A549 (cell line): ENCODE data around the gene SLC38A7. TPM values are rescaled to one million over a fixed set of nuclear protein-coding genes. Genes with fewer than 3 reads are reported as not detected.

Experiments
- ATAC-seq, 2 experiments: fragments of 200-7000 bp in 1 of 2; fragments of >200 bp in 1 of 2; cut with Nextera tagmentation in 1 of 2; cut with Tn5 transposase in 1 of 2; 3 replicates each; pipeline versions ENCODE4 v1.8.0 to v1.9.1; 2018 to 2020; ENCODE audit warnings: mild to moderate bottlenecking in 1 of 2, moderate library complexity in 1 of 2
- CTCF ChIA-PET: fragments of 300-600 bp; sonication (Branson Sonifier 250); formaldehyde crosslinking; extraction: SDS; loops from one replicate; lab custom pipeline; 2021; ENCODE audit warnings: antibody characterized with exemption, inconsistent platforms; lab: Yijun Ruan, JAX
- POLR2A ChIA-PET: fragments of 350-600 bp; formaldehyde crosslinking; extraction: SDS; loops from one replicate; lab custom pipeline; 2021; ENCODE audit warnings: antibody characterized with exemption, inconsistent platforms; lab: Yijun Ruan, JAX
- DNase-seq, 2 experiments: peaks; one replicate each; pipeline versions ENCODE4 v3.0.0 to v3.0.0-alpha.2; 2011 to 2016; ENCODE audit warnings: low read depth in 1 of 2, low spot score in 1 of 2
- FAIRE-seq: peaks from 2 replicates; lab custom pipeline; 2011; peaks lifted over from hg19 to GRCh38; lab: Jason Lieb, UNC
- H3K27ac ChIP-seq, 2 experiments: fragments of >200 bp; sonication (Bioruptor Twin); formaldehyde crosslinking; 3 replicates each; pipeline ENCODE4 v1.5.1; 2016 to 2017
- H3K4me1 ChIP-seq: fragments of >200 bp; sonication (Bioruptor Twin); formaldehyde crosslinking; 3 replicates; pipeline ENCODE4 v1.6.1; 2016
- H3K4me2 ChIP-seq: fragments of >200 bp; sonication (Bioruptor Twin); formaldehyde crosslinking; 3 replicates; pipeline ENCODE4 v1.6.1; 2016
- H3K4me3 ChIP-seq: fragments of >200 bp; sonication (Bioruptor Twin); formaldehyde crosslinking; 3 replicates; pipeline ENCODE4 v1.5.1; 2016
- H3K9me3 ChIP-seq: fragments of >200 bp; sonication (Bioruptor Twin); formaldehyde crosslinking; 3 replicates; pipeline ENCODE4 v1.6.1; 2016
- BHLHE40 ChIP-seq: IDR thresholded peaks from 2 replicates; pipeline ENCODE4 v1.6.1; 2012; ENCODE audit warnings: low read depth, low read length, inconsistent platforms
- CBX2 ChIP-seq: fragments of 200-600 bp; sonication (generic); IDR thresholded peaks from 2 replicates; pipeline ENCODE4 v1.6.1; 2016; ENCODE audit warnings: low read depth, mild to moderate bottlenecking, borderline replicate concordance
- CEBPB ChIP-seq, 2 experiments: fragments of >200 bp in 1 of 2; sonication (Bioruptor Twin) in 1 of 2; formaldehyde crosslinking in 1 of 2; IDR thresholded peaks; 2 replicates each; pipeline ENCODE4 v1.6.1; 2012 to 2016
- E2F6 ChIP-seq: IDR thresholded peaks from 2 replicates; pipeline ENCODE4 v1.6.1; 2012; ENCODE audit warnings: low read depth, borderline replicate concordance
- EHMT2 ChIP-seq: fragments of 200-600 bp; sonication (generic); IDR thresholded peaks from 2 replicates; pipeline ENCODE4 v1.6.1; 2016; ENCODE audit warnings: antibody characterized with exemption, low read depth, mild to moderate bottlenecking, moderate library complexity
- EP300 ChIP-seq, 2 experiments: fragments of >200 bp; sonication (Bioruptor Twin); formaldehyde crosslinking; IDR thresholded peaks; 2 replicates in 1 of 2; 3 replicates in 1 of 2; pipeline ENCODE4 v1.6.1; 2016 to 2017
- ESRRA ChIP-seq: fragments of 150-350 bp; IDR thresholded peaks from 2 replicates; pipeline ENCODE4 v1.6.1; 2014; ENCODE audit warnings: mild to moderate bottlenecking, low read length, borderline replicate concordance
- FOSB ChIP-seq: fragments of 250-450 bp; sonication (Bioruptor Pico); IDR thresholded peaks from 2 replicates; pipeline ENCODE4 v1.5.0; 2020; ENCODE audit warnings: mild to moderate bottlenecking, moderate library complexity
- HDAC2 ChIP-seq: fragments of 200-600 bp; sonication (generic); IDR thresholded peaks from 2 replicates; pipeline ENCODE4 v1.6.1; 2016
- HOXA7 ChIP-seq: fragments of 250-450 bp; sonication (Bioruptor Pico); IDR thresholded peaks from 2 replicates; pipeline ENCODE4 v1.5.0; 2020; ENCODE audit warnings: mild to moderate bottlenecking, moderate library complexity
- KDM5A ChIP-seq: fragments of 200-600 bp; sonication (generic); IDR thresholded peaks from 2 replicates; pipeline ENCODE4 v1.6.1; 2016; ENCODE audit warnings: antibody characterized with exemption, mild to moderate bottlenecking
- MAFK ChIP-seq: fragments of 450-650 bp; IDR thresholded peaks from 2 replicates; pipeline ENCODE4 v1.6.1; 2014; ENCODE audit not compliant: partially characterized antibody
- MAX ChIP-seq: IDR thresholded peaks from 2 replicates; pipeline ENCODE4 v1.6.1; 2012
- NPAS2 ChIP-seq: fragments of 250-450 bp; sonication (Bioruptor Pico); IDR thresholded peaks from 2 replicates; pipeline ENCODE4 v1.8.0; 2022; ENCODE audit warnings: mild to moderate bottlenecking, moderate library complexity, borderline replicate concordance
- NR3C1 ChIP-seq: fragments of >200 bp; sonication (Bioruptor Twin); formaldehyde crosslinking; IDR thresholded peaks from 3 replicates; pipeline ENCODE4 v1.6.1; 2017
- PBX3 ChIP-seq: IDR thresholded peaks from 2 replicates; pipeline ENCODE4 v1.6.1; 2012
- PHF8 ChIP-seq: fragments of 200-600 bp; sonication (generic); IDR thresholded peaks from 2 replicates; pipeline ENCODE4 v1.6.1; 2016; ENCODE audit warnings: low read depth, mild to moderate bottlenecking, antibody characterized with exemption, moderate library complexity, borderline replicate concordance
- POLR2A ChIP-seq: IDR thresholded peaks from 2 replicates; pipeline ENCODE4 v1.6.1; 2012; ENCODE audit warnings: mild to moderate bottlenecking, low read length
- POLR2AphosphoS2 ChIP-seq: conservative IDR thresholded peaks from 2 replicates; pipeline ENCODE4 v1.6.1; 2012; ENCODE audit warnings: low read length, improper control_type of control experiment, inconsistent platforms
- SMC3 ChIP-seq: fragments of >200 bp; sonication (Bioruptor Twin); formaldehyde crosslinking; IDR thresholded peaks from 3 replicates; pipeline ENCODE4 v1.6.1; 2018; ENCODE audit warnings: inconsistent platforms
- SREBF2 ChIP-seq: fragments of 450-650 bp; IDR thresholded peaks from 2 replicates; pipeline ENCODE4 v1.6.1; 2014; ENCODE audit warnings: mild to moderate bottlenecking, moderate library complexity
- TP53 ChIP-seq: fragments of 250-450 bp; sonication (Bioruptor Pico); IDR thresholded peaks from 2 replicates; pipeline ENCODE4 v1.5.0; 2021; ENCODE audit warnings: mild to moderate bottlenecking, moderate library complexity
- ZFP36 ChIP-seq: fragments of 450-650 bp; IDR thresholded peaks from 2 replicates; pipeline ENCODE4 v1.6.1; 2014; ENCODE audit warnings: borderline replicate concordance; ENCODE audit not compliant: partially characterized antibody
- WGBS: methylation state at CpG from one replicate; pipeline ENCODE4 v1.1.6; 2017; ENCODE audit errors: missing lambda C conversion rate; 5-methylcytosine and 5-hydroxymethylcytosine counted together
- polyA plus RNA-seq, 4 experiments: library from polyadenylated mRNA; depleted of rRNA in 3 of 4; stranded (reverse); fragments of >200 nt; fragmentation: RNase III in 1 of 4; extraction: RNeasy Plus Mini Kit Qiagen cat#74134 plus additional on column Dnase treatment in 1 of 4; gene quantifications; 2 replicates in 3 of 4; 3 replicates in 1 of 4; pipeline ENCODE4 v1.2.3, GENCODE V29; 2011 to 2017
- TF ChIP-seq, protein P1 (sequence below): fragments of 200-600 bp; sonication (generic); IDR thresholded peaks from 2 replicates; pipeline ENCODE4 v1.6.1; 2016; ENCODE audit warnings: antibody characterized with exemption, mild to moderate bottlenecking, moderate library complexity
- TF ChIP-seq, protein P2 (sequence below): fragments of >200 bp; sonication (Bioruptor Twin); formaldehyde crosslinking; IDR thresholded peaks from 3 replicates; pipeline ENCODE4 v1.5.1; 2016

The SLC38A7 gene
- polyA plus RNA-seq, 2 of the 4 experiments (the other 2 are of a cell fraction) = 8.4 to 19.9 TPM

DNA sequence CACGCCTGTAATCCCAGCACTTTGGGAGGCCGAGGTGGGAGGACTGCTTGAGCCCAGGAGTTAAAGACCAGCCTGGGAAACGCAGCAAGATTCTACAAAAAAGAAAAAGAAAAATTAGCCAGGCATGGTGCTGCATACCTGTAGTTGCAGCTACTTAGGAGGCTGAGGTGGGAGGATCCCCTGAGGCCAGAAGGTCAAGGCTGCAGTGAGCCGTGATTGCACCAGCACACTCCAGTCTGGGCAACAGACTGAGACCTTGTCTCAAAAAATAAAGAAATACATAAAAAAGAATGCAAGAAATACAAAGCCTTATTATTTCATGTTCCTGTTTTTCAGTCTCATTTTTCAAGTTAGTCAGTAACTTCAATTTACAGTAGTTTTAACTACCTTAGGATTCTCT is 49.1 kb downstream of the SLC38A7 start:
- FAIRE-seq = no peak

GRCh38 chr16:58634265-58634802 is 50.2 kb downstream of the SLC38A7 start:
- FAIRE-seq (no peak), DNase-seq (no peak), ATAC-seq (no peak)
- no peak overlapping the region for H3K4me2 ChIP-seq
- no peak overlapping the region for H3K4me3 ChIP-seq
- TF ChIP-seq, protein P1, sequence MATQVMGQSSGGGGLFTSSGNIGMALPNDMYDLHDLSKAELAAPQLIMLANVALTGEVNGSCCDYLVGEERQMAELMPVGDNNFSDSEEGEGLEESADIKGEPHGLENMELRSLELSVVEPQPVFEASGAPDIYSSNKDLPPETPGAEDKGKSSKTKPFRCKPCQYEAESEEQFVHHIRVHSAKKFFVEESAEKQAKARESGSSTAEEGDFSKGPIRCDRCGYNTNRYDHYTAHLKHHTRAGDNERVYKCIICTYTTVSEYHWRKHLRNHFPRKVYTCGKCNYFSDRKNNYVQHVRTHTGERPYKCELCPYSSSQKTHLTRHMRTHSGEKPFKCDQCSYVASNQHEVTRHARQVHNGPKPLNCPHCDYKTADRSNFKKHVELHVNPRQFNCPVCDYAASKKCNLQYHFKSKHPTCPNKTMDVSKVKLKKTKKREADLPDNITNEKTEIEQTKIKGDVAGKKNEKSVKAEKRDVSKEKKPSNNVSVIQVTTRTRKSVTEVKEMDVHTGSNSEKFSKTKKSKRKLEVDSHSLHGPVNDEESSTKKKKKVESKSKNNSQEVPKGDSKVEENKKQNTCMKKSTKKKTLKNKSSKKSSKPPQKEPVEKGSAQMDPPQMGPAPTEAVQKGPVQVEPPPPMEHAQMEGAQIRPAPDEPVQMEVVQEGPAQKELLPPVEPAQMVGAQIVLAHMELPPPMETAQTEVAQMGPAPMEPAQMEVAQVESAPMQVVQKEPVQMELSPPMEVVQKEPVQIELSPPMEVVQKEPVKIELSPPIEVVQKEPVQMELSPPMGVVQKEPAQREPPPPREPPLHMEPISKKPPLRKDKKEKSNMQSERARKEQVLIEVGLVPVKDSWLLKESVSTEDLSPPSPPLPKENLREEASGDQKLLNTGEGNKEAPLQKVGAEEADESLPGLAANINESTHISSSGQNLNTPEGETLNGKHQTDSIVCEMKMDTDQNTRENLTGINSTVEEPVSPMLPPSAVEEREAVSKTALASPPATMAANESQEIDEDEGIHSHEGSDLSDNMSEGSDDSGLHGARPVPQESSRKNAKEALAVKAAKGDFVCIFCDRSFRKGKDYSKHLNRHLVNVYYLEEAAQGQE = no peak
- no peak for TF ChIP-seq CEBPB (IDR thresholded peaks at IDR 0.05)
- no peak for TF ChIP-seq EHMT2
- TF ChIP-seq CBX2 = no peak
- H3K4me1 ChIP-seq = peaks cover 5% of the 10 kb centered on the region; the same call in 1 of the 3 replicates
- no peak overlapping the region for H3K27ac ChIP-seq
- 52% methylated on average over 3 of the region's 3 CpGs for WGBS
- POLR2A ChIA-PET = no interaction called here
- H3K9me3 ChIP-seq = no peaks in the 10 kb centered on the region
- CTCF ChIA-PET = interaction anchor here (1.7 kb wide), 1 partner anchor 123 kb away, joined by 4 read pairs; no protein-coding TSS in a partner anchor

More for the DNA sequence above, 49.1 kb downstream of the SLC38A7 start:
- ChIA-PET POLR2A (no interaction called here), CTCF (interaction anchor here (0.7 to 1.6 kb wide), 2 partner anchors 25 to 123 kb away, joined by 3 to 6 read pairs; no protein-coding TSS in a partner anchor)
- DNase-seq (no peak), ATAC-seq (no peak)
- peaks cover 5% of the 10 kb centered on the region; the same call in 1 of the 3 replicates for H3K4me1 ChIP-seq
- TF ChIP-seq PHF8 (no peak), HOXA7 (no peak), MAX (no peak), MAFK (no peak), SREBF2 (no peak), NR3C1 (no peak), HDAC2 (no peak), NPAS2 (CRISPR knock-in tag) (no peak)
- TF ChIP-seq, protein P2, sequence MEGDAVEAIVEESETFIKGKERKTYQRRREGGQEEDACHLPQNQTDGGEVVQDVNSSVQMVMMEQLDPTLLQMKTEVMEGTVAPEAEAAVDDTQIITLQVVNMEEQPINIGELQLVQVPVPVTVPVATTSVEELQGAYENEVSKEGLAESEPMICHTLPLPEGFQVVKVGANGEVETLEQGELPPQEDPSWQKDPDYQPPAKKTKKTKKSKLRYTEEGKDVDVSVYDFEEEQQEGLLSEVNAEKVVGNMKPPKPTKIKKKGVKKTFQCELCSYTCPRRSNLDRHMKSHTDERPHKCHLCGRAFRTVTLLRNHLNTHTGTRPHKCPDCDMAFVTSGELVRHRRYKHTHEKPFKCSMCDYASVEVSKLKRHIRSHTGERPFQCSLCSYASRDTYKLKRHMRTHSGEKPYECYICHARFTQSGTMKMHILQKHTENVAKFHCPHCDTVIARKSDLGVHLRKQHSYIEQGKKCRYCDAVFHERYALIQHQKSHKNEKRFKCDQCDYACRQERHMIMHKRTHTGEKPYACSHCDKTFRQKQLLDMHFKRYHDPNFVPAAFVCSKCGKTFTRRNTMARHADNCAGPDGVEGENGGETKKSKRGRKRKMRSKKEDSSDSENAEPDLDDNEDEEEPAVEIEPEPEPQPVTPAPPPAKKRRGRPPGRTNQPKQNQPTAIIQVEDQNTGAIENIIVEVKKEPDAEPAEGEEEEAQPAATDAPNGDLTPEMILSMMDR = no peak
- no peak overlapping the region for H3K4me2 ChIP-seq
- no peaks in the 10 kb centered on the region for H3K9me3 ChIP-seq
- H3K4me3 ChIP-seq = no peak overlapping the region
- H3K27ac ChIP-seq = no peak overlapping the region
- WGBS = 72% methylated on average over 4 of the region's 4 CpGs

DNA sequence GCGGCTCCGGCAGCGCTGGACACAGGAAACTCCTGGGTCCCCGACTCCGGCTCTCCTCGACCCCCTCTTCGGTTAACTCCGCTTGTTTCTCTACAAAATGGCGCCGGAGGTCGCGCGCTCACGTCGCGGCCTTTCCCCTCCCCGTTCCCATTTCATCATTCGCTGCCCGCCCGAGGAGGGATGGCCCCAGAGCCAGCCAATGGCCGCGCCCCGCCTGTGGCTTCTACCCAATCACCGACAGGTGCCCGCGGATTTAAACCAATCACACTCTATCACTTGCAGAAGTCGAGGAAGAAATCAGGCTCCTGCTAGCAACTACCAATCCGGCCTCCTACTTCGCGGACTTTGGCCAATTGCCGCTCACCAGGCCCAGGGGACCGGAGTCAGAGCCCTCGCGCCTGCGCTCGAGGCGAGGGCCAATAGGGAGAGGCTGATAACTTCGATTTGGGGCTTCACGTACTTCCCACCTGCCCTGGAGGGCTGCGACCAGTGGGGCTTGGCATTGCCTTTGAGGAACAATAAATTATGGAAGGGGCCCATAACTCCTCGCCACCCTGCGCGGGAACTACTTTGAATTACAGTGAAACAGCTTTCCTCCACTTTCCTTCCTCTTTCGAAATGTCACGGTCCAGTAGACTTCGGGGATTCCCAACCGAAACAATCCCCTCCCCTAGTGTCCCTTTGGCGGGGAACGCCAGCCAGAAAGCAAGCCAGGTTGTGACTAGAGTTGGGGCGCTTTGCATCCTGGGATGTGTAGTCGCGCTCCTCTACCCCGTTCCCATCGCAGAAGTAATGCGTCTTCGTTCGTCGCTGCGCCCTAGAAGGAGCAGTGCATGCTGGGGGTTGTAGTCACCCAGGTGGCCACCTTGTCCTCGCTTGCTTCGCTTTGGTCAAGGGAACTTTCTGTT is 54.6 kb downstream of the SLC38A7 start, which contains the start of gene CNOT1:
CNOT1 (minus strand) TSS at position 94 of the 908 bp plus-strand sequence. CDS start 30,489 bp downstream, outside the sequence.
- Histone ChIP-seq H3K27ac (peak within 1 kb of the TSS; percentile 95 to 96), H3K4me1 (peaks cover 10% of the 10 kb centered on the region), H3K4me3 (peak within 1 kb of the TSS; percentile 84), H3K9me3 (no peaks in the 10 kb centered on the region), H3K4me2 (peak within 1 kb of the TSS; percentile 91)
- under 1% methylated on average over 52 of the region's 61 CpGs for WGBS
- ATAC-seq (peak; percentile 95), DNase-seq (peak; percentile 96 to 99), FAIRE-seq (peak; percentile 90)
- CTCF ChIA-PET = interaction anchor here (0.6 kb wide), 1 partner anchor 27 kb away, joined by 3 read pairs; no protein-coding TSS in a partner anchor
- POLR2A ChIA-PET = interaction anchor here (0.6 to 1.4 kb wide), 2 partner anchors 31 to 115 kb away, joined by 3 to 4 read pairs; no protein-coding TSS in a partner anchor
- peak; percentile 88 for TF ChIP-seq E2F6
- TF ChIP-seq BHLHE40 = no peak
- TF ChIP-seq MAX = peak; percentile 93
- peak in 1 of 2 experiments; percentile 74; a peak in 1 of 4 replicates for TF ChIP-seq CEBPB (IDR thresholded peaks at IDR 0.05)
- TF ChIP-seq POLR2A = peak; percentile 74
- TF ChIP-seq SMC3 = no peak
- TF ChIP-seq KDM5A = no peak
- peak; percentile 96 for TF ChIP-seq PBX3
- TF ChIP-seq ESRRA = no peak
- peak; percentile 95 for TF ChIP-seq TP53
- no peak for TF ChIP-seq FOSB
- TF ChIP-seq EP300 (IDR thresholded peaks at IDR 0.05) = no peak
- TF ChIP-seq POLR2AphosphoS2 = no peak
- TF ChIP-seq ZFP36 = no peak
